ENCODE measurements around the gene MAML2. TPM values are rescaled to one million over a fixed set of nuclear protein-coding genes. Genes with fewer than 3 reads are reported as not detected.

MAML2 gene
- polyA plus RNA-seq, 10 donors: 4.5 to 8.9 (median 6.0) TPM

GRCh38 chr11:96214777-96215109, 128.3 kb downstream of the MAML2 start:
- DNase-seq: no peak

- peak in 1 of 3 donors; percentile 78 for DNase-seq
Measured at GRCh38 chr11:96213500-96213899, 129.5 kb downstream of the MAML2 start.

DNA sequence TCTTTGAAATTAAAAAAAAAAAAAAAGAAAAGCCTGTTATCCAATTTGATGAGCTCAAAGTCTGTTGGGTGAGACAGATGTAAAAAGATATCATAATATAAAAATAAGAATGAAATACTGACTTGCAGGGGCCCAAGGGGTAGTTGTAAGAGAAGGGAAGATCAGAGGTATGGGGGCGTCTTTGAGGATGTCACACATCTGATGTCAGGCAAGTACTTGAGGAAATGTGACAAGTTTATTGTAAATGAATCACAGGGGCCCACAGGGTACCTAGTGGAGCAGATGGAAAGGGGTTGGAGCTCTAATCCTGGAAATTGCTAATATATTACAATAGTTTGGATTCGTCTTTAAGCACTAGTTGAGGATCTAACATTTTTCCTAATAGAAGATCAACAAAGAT, 131.6 kb downstream of the MAML2 start:
- DNase-seq: no peak

DNA sequence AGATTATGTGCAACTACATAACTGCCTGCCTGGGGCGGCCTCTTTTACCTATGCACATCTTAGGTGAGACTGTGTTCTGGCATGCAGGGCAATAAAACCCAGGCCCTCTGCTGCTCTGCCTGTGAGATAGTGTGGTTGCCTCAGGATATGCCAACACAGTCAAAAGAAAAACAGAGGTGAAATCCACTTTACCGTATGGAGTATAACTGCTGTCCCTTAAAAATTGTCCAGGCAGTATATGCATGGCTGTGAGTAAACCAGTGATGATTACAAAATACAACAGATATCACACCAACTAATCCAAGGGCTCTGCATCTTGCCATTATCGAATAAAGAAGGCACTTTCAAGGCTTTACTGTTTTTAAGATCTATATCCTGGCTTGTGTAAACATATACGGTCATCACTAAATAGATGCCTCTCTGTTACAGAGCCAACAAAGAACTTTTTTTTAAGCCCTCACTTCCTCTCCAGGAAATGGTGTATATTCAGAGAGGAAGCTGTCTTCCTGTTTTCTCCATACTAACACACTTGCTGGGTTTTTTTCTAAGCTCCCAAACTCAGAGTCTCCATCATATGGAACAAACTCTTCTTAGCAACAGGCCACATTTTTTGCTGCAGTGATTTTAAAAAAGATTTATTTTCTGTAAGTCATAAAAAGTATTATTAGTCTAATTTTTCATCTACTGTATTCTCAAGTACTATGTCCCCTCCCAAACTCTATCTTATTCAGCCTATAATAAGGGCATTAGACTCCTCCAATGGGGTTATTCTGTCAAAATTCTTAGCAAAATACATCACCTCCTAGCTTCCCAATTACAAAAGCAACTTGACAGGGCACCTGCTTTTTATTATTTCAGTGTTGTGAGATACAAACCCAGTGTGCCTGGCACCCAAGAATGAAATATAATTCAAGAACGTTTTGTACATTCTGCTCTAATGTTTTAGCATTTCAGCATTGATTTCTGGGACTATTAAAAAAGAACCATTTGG, 135.2 kb downstream of the MAML2 start:
- no peak for DNase-seq

DNA sequence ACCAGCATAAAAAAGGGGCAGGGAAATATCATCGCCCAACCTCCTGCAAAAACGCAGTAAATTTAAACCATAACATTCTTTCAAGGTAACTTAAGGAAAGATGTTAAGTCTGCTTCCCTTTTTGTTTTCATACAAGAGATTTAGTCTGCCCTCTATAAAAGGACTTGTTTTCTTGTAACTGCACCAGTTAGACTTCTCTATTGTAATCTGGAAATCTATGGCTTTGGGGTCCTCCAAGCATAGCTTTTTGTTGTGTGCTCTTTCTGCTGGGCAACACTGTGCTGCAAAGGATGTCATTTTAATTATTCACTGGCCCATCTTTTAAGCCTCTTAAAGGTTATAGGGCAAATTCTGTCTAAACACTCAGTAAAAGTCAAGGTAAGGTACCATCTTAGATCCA, 136.0 kb downstream of the MAML2 start:
- DNase-seq: no peak

DNA sequence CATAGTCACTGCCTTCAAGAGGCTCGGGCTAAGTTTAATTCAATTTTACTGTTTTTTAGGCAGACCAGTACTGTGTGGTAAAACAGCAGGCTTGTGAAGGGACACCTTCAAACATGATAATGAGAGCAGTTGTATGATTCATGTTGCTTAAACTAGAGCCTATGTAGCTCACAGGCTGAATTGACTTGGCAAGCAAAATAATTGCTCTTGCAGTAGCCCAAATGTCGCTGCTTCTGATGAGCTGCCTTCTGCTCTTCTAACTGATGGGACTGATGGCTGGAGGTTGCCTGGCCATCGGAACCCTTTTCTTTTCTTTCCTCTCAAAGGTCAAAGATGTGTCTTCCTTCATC, 137.6 kb downstream of the MAML2 start:
- DNase-seq: no peak

DNA sequence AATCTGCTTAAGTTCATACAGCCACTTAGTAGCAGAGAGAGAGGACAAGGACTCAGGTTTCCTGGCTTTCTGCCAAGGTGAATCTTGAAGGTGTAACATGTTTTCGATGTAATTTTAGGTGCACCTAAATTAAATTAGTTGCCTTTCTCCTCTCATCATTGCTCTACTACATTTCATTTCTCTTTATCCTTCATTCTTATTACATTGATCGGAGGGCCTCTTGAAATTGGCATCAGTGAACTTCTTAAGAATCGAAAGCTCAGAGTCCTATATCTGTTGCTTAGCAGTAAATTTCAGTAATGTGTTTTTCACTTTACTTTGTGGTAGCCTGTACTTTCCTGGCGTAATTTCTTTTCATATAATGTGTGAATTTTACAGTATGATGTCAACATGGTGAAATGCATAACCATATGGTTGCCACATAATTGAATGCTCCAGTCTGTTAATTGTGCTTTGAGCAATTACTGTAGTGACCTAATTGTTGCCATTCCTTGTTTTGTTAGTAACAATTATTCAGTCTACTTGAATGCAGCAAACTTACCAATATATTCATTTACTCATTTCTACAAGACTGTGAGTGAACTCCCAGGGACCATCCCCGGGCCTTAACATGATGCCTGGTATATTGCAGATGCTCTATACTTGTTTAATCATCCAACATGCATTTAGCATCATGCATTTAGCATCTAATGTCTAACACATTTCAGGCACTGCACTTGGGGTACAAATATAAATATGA, 138.1 kb downstream of the MAML2 start:
- DNase-seq: no peak

- DNase-seq: no peak
Measured at GRCh38 chr11:96204366-96204659, 138.7 kb downstream of the MAML2 start.

DNA sequence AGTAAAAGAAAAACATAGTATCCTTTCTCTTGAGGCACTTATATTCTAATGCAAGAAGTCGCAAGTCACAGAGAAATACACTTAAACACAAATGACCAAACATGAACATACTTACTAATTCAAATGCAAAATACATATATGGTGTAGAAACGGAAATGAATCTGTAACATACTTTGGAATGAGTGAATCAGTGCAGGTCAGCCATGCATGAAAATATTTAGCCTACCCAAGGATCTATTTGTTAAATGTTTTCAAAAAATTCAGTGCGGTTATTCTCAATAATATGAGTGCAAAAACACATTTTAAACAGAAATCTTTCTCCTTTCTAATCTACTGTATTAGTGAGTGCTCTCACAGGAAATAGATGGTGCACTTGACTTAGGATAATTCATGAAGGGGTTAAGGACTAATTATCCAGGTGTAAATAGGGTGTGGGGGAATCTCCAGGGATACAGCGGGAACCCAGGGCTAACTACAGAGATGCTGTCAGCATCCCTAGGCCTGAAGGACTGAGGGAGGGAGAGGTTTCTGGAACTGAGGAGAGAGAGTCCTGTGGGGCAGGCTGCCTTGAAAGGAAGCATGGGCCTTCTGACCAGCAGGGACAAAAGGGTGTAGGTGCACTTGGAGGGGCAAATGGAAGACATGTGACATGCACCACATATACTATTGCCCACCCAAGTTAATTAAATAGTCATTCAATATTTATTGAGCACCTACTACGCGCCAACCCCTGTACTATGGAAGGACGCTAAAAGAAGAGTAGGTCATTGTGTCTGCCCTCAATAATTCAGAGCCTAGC, 139.2 kb downstream of the MAML2 start:
- DNase-seq: no peak

GRCh38 chr11:96200243-96200642, 142.8 kb downstream of the MAML2 start:
- DNase-seq: peak in 1 of 3 donors; percentile 85

- peak in 2 of 3 donors; percentile 41 to 60 for DNase-seq
Measured at GRCh38 chr11:96199563-96200025, 143.4 kb downstream of the MAML2 start.

DNA sequence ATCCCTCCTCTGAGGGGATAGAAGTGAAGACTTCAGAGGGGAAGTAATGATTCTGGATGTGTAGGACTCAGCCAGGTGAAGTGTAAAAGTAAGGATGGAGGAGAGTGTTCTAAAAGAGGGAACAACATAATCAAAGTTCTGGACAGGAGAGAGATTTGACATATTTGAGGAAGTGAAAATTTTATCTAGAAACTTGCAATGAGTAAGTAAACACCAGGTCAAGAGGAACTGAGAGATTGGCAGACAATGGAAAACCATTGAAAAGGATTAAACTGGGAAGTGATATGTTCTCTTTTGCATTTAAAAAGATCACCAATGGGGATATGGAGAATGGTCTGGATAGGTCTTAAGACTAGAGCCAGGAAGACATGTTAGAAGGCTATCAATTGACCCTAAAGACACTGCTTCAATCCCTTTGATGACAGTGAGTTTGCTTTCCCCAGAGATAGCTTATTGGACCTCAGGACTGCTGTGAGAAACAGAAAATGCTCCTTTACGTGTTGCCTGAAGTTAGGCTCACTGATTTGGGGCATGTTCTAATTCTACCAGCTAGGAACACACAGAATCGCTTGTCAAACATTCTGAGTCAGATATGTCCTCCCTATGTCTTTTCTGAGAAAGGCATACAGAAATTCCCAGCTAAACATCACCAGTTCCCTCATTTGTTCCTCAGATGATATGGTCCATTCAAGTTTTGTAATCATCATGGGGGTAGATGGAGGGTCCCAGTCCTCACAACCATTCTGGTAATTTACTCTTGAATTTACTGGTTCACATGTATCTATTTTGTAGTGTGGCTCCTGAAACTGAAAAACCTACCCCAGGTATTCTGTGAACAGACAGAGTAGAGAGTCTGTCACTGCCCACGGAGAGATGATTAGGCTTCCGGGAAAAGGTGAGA, 144.9 kb downstream of the MAML2 start:
- DNase-seq: no peak

- peak in 1 of 3 donors; percentile 32 for DNase-seq
Measured at GRCh38 chr11:96197103-96197502, 145.9 kb downstream of the MAML2 start.

DNA sequence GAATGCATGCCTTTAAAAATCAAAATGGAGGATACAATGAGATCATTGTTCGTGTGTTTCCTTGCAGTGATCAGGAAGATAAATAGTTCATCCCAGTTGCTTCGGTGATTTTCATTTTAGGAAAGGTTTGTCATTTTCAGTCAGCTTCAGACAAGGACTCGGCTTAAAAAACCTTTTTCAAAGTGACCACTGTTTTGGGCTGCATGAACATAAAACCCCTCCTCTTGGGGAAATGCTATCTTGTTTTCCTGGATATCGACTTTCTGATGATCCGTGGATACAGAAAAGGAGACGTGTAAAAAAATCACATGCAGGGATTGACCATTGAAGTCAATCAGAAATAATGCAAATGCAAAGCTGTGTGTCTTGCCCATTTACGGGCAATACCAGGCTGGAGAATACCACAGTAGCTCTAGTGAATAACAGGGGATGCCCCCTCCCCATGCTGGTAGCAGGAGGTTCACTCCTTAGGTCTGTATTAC, 146.8 kb downstream of the MAML2 start:
- no peak for DNase-seq

DNA sequence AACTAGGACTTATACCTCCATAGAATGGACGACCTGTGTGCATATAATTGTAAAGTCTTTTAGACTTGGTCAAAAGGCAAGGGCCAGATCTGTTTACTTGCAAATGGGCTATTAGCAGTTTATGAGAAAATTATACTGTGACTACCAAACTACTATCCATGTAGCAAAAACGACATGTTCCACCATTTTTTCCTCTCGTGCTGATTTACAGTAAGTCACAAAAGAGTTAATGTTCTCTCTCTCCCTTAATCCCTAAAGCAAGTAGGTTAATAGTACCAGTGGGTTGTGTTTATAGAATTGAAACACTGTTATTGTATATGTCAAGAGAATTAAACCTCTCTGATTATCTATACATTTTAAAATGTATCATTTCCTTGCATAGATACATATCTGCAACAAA, 147.3 kb downstream of the MAML2 start:
- no peak for DNase-seq

DNA sequence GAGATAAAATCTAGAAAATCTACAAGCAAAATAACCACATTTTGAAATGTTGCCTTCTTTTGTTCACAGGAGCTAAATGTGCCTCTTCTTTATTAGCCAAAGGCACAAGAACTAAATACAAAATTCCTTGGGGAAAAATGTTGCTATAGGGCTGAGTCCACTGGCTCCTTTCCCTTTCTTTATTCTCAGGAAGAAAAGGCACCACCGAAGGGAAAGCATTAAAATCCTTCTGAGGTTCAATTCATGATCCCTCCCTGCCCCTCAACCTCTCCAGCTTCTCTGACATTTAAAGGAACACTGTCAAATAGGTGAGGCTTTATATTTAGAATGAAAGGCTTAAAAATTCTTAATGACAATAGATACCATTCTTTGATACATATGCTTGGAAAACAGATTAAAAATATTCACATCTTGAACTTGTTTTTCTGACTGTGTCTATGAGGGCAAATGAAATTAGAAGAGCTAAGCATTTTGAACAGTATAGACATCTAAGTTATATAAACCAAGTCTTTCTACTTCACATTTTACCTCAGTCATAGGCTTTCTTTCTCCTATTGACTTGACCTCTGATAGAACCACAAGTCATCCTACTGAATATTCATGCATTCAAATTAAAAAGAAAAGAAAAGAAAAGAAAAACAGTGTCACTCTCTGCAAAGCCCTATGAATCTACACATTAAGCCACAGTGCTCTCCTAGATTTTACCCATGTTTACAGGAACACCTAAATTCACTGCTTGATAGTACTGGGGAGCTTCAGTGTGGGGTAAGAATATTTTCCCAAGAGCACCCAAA, 148.2 kb downstream of the MAML2 start:
- DNase-seq: no peak

- no peak for DNase-seq
Measured at GRCh38 chr11:96193745-96194443, 149.1 kb downstream of the MAML2 start.

DNA sequence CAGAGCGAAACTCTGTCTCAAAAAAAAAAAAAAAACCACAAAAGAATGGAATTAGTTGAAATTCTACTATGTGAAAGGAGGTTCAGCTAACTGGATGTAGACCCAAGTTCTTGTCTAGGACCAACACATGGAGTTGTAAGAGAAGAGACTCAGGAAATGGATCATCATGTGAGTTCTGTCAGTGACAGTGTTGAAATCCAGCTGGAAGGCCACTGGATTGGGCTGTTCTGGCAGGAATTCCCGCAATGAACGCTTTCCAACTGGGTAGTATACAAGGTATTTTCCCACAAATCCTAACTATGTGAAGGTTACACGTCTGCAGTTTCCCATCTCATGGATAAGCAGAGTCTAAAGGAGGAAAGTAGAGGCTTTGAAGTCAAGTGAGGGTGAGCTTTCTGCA, 151.2 kb downstream of the MAML2 start:
- no peak for DNase-seq

DNA sequence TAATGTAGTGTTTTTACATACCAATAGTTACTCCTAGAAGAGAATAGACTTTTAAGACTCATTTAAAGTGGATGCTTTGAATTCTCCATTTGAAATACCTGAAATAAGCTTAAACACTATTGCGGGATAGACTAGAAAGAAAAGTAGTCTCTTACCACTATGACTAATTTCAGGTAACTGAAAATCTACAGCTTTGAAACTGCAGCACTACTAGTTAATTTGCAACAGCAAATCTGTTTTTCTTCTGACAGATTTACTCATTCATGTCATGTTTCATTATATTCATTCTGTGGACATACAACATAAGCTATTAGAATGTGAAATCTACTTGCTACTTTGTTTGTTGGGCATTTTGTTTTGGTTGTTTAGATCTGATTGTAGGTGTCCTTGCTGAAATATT, 153.6 kb downstream of the MAML2 start:
- no peak for DNase-seq
